Gastrocnemius medialis (tissue), 4 donors: ENCODE measurements around the gene SEPTIN11. TPM values are rescaled to one million over a fixed set of nuclear protein-coding genes. Genes with fewer than 3 reads are reported as not detected.
A peak's percentile ranks its signal among the peaks of the same experiment; 100 is the strongest.

Experiments
- ATAC-seq, 2 donors: fragments of 150-250 bp; one replicate each; pipeline ENCODE4 v1.9.1; 2016
- DNase-seq, 2 donors: peaks; one replicate each; pipeline ENCODE4 v3.0.0-alpha.2; 2019
- H3K27ac ChIP-seq, 4 donors: fragments of 200-600 bp; sonication (generic); 1 replicate in 1 of 4; 2 replicates in 3 of 4; pipeline ENCODE4 v1.5.1; 2016 to 2018; ENCODE audit warnings: mild to moderate bottlenecking in 2 of 4, moderate library complexity in 1 of 4
- H3K27me3 ChIP-seq, 3 donors: fragments of 200-600 bp; sonication (generic) in 2 of 3; 1 replicate in 1 of 3; 2 replicates in 2 of 3; pipeline versions ENCODE4 v1.5.1 to v1.6.0; 2016 to 2019; ENCODE audit warnings: mild to moderate bottlenecking in 1 of 3, moderate library complexity in 1 of 3
- H3K36me3 ChIP-seq, 2 donors: fragments of 200-600 bp; sonication (generic) in 1 of 2; one replicate each; pipeline ENCODE4 v1.5.1; 2017 to 2018
- H3K4me1 ChIP-seq, 2 donors: fragments of 200-600 bp; sonication (generic) in 1 of 2; one replicate each; pipeline ENCODE4 v1.5.1; 2016 to 2017; ENCODE audit warnings: mild to moderate bottlenecking in 2 of 2
- H3K4me3 ChIP-seq, 4 donors: fragments of 200-600 bp; sonication (generic) in 3 of 4; 1 replicate in 1 of 4; 2 replicates in 3 of 4; pipeline ENCODE4 v1.5.1; 2016 to 2019; ENCODE audit warnings: mild to moderate bottlenecking in 2 of 4
- H3K9me3 ChIP-seq, 3 donors: fragments of 200-600 bp; sonication (generic) in 2 of 3; 1 replicate in 1 of 3; 2 replicates in 2 of 3; pipeline ENCODE4 v1.5.1; 2016 to 2019
- POLR2A ChIP-seq, 2 donors: fragments of 450-650 bp; IDR thresholded peaks; one replicate each; pipeline ENCODE4 v1.6.1; 2017; ENCODE audit warnings: antibody characterized with exemption in 2 of 2, mild to moderate bottlenecking in 2 of 2, moderate library complexity in 2 of 2
- in situ Hi-C, 4 donors: fragments of 200-750 bp; cut with MboI; loops; one replicate each; pipeline versions ENCODE4 v1.15.0 to v1.8.0; 2017; ENCODE audit warnings: low sequenced_read_pairs in 4 of 4
- intact Hi-C: fragments of 100-400 bp; cut with DNase I; formaldehyde crosslinking; loops from one replicate; pipeline ENCODE4 v1.15.1; 2023; ENCODE audit warnings: low total_unique reads
- total RNA-seq, 4 donors: library from RNA; depleted of rRNA; stranded (reverse); fragments of >200 nt; gene quantifications; one replicate each; pipeline versions ENCODE4 v1.1.0 to v1.2.3, GENCODE V29; 2016
- TF ChIP-seq, protein P1 (sequence below), 5 experiments: fragments of 450-650 bp in 3 of 5; fragments of 200-600 bp in 2 of 5; sonication (generic) in 2 of 5; IDR thresholded peaks in 4 of 5; conservative IDR thresholded peaks in 1 of 5; 1 replicate in 4 of 5; 2 replicates in 1 of 5; pipeline ENCODE4 v1.5.1; 2016 to 2019; ENCODE audit warnings: antibody characterized with exemption in 5 of 5, mild to moderate bottlenecking in 3 of 5, moderate library complexity in 3 of 5

The SEPTIN11 gene
- total RNA-seq, 4 donors from 2014 or later, result 11.3 to 104 (median 47.9) TPM

DNA sequence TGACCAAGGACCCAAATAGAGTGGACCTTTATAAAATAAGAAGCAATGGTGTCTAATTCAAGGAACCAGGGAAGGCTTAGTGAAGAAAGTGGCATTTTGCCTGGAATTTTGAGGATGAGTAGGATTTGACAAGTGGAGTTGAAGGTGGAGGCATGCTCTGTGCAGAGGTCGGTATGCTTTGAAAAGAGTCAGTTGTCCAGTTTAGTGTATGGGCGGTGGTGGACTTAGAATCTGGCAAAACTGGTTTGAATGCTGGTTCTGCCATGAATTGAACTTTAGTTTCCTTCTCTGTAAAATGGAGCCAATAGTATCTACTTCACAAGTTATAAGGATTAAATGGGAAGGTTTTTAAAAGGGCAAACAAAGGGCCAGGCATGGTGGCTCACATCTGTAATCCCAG is 29.7 kb downstream of the SEPTIN11 start:
- in situ Hi-C loops (no loop called here), intact Hi-C loops (no loop called here)
- H3K27ac ChIP-seq, result no peak overlapping the region
- DNase-seq (no peak), ATAC-seq (no peak)
- H3K36me3 ChIP-seq, result no peaks in the 10 kb centered on the region
- H3K27me3 ChIP-seq, result no peaks in the 10 kb centered on the region
- peaks cover 19 to 21% of the 10 kb centered on the region in 2 donors for H3K4me1 ChIP-seq
- no peaks in the 10 kb centered on the region for H3K9me3 ChIP-seq
- no peak overlapping the region for H3K4me3 ChIP-seq
- TF ChIP-seq POLR2A (IDR thresholded peaks at IDR 0.05), result no peak
- TF ChIP-seq, protein P1, sequence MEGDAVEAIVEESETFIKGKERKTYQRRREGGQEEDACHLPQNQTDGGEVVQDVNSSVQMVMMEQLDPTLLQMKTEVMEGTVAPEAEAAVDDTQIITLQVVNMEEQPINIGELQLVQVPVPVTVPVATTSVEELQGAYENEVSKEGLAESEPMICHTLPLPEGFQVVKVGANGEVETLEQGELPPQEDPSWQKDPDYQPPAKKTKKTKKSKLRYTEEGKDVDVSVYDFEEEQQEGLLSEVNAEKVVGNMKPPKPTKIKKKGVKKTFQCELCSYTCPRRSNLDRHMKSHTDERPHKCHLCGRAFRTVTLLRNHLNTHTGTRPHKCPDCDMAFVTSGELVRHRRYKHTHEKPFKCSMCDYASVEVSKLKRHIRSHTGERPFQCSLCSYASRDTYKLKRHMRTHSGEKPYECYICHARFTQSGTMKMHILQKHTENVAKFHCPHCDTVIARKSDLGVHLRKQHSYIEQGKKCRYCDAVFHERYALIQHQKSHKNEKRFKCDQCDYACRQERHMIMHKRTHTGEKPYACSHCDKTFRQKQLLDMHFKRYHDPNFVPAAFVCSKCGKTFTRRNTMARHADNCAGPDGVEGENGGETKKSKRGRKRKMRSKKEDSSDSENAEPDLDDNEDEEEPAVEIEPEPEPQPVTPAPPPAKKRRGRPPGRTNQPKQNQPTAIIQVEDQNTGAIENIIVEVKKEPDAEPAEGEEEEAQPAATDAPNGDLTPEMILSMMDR (IDR thresholded peaks at IDR 0.05 in 4 of 5, conservative IDR thresholded peaks at IDR 0.05 in 1 of 5), result no peak

DNA sequence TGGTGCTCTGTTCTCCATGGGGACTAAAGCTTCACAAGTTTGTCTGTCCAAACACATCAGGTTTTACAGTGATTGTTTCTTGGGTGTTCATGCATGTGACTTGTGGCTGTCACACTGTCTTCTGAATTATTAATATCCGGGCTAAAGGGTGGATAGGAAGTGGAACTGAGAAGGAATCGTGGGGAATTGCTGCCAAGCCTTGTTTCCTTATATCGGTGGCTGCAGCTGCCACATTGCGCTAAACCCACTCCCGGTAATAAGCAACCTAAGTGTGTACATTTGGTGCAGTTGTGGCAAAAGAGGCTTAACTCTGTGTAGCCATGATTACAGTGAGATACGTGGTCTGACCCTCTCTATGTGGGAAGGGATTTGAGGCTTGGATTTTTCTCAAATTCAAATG is 30.7 kb downstream of the SEPTIN11 start:
- TF ChIP-seq POLR2A (IDR thresholded peaks at IDR 0.05), result no peak
- H3K4me3 ChIP-seq, result no peak overlapping the region
- H3K27me3 ChIP-seq, result no peaks in the 10 kb centered on the region
- no peak for DNase-seq
- no peak for ATAC-seq
- intact Hi-C loops (no loop called here), in situ Hi-C loops (no loop called here)
- no peak overlapping the region for H3K27ac ChIP-seq
- H3K9me3 ChIP-seq, result no peaks in the 10 kb centered on the region
- no peaks in the 10 kb centered on the region for H3K36me3 ChIP-seq
- peaks cover 21 to 27% of the 10 kb centered on the region in 2 donors for H3K4me1 ChIP-seq

DNA sequence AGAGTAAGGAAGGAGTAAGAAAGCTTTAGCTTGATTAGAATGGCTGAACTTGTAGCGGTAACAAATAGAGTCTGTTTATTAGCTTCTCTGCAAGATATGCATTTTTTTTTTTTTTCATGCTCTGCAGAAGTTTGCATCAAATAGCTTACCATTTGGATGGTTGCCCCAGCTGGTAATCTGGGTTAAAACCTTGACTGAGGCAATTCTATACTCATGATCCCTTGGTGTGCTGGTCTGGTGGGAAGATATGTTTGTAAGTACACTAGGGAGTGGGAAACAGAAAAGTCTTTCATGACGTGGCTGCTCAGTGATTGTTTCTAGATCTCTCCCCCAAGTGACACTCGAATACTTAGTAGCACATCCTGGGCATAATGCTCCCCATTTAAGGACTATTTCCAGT is 32.1 kb downstream of the SEPTIN11 start:
- no peak overlapping the region for H3K27ac ChIP-seq
- ATAC-seq, result no peak
- H3K9me3 ChIP-seq, result no peaks in the 10 kb centered on the region
- in situ Hi-C loops (no loop called here), intact Hi-C loops (no loop called here)
- DNase-seq, result no peak
- no peak overlapping the region for H3K4me3 ChIP-seq
- peaks cover 31 to 33% of the 10 kb centered on the region in 2 donors for H3K4me1 ChIP-seq
- no peaks in the 10 kb centered on the region for H3K27me3 ChIP-seq
- TF ChIP-seq, protein P1 (IDR thresholded peaks at IDR 0.05 in 4 of 5, conservative IDR thresholded peaks at IDR 0.05 in 1 of 5), result no peak
- TF ChIP-seq POLR2A (IDR thresholded peaks at IDR 0.05), result no peak
- H3K36me3 ChIP-seq, result no peaks in the 10 kb centered on the region

DNA sequence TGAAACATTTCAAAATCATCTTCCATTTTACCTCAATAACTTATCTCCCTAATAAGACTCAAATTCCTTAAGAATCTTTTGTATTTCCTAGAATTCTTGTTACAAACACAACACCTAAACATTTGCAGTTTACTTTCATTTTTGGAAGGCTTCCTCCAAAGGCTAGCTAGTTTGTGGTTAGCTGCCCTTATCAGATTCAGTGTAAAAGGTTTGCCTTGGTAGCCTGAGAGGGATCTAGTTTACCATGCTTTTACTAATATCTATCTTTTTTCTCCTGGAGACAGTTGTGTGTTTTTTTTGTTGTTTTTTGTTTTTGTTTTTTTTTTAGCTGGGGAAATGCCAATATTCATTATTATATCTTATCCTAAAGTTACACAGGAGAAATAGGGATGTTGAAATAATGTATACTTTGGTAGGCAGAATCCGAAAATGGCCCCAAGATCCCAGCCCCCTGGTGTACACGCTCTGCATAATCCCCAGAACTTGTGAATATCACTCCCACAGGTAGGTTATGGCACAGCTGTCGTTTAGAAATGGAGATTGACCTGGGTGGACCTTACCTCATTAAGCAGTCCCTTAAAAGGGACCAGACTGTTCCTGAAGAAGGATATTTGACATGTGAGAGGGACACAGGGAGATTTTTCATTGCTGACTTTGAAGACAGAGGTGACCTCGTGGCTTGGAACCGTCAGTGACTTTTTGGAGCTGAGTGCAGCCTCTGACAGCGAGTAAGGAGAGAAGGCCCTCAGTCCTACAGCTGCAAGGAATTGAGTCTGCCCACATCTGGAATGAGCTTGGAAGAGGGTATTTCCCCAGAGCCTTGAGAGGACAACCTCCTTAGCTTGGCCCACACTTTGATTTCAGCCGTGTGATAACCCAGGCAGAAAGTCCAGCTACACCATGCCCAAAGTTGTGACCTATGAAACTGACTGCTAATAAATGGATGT is 33.4 kb downstream of the SEPTIN11 start:
- ATAC-seq, result peak in 1 of 2 donors; percentile 27
- in situ Hi-C loops (no loop called here), intact Hi-C loops (no loop called here)
- Histone ChIP-seq H3K4me3 (peak overlapping the region in 1 of 4 donors; percentile 11), H3K4me1 (peaks cover 31 to 37% of the 10 kb centered on the region in 2 donors), H3K27me3 (no peaks in the 10 kb centered on the region), H3K9me3 (no peaks in the 10 kb centered on the region), H3K36me3 (no peaks in the 10 kb centered on the region), H3K27ac (peak overlapping the region in 3 of 4 donors; percentile 44 to 71 (median 67))
- TF ChIP-seq, protein P1 (IDR thresholded peaks at IDR 0.05 in 4 of 5, conservative IDR thresholded peaks at IDR 0.05 in 1 of 5), result no peak
- no peak for TF ChIP-seq POLR2A (IDR thresholded peaks at IDR 0.05)
- no peak for DNase-seq

DNA sequence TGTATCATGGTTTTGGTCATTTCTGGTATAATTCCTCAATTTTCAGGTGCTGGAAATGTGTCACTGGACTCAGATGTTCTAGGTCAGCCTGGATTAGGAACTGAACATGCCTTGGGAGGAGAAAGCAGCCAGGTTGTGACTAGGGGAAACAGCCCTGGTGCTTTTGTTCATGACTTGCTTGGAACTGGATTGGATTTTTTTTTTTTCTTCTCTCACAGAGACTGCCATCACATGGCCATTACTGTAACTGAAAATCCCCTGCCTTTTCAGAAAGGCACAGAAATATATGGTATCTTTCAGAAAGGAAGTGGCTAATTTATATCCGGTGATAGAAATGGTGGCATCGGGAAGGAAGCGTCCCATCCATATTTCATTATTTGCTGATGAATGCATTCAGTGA is 34.6 kb downstream of the SEPTIN11 start:
- no peaks in the 10 kb centered on the region for H3K27me3 ChIP-seq
- H3K36me3 ChIP-seq, result no peaks in the 10 kb centered on the region
- no peak overlapping the region for H3K4me3 ChIP-seq
- TF ChIP-seq, protein P1 (IDR thresholded peaks at IDR 0.05 in 4 of 5, conservative IDR thresholded peaks at IDR 0.05 in 1 of 5), result no peak
- no peak for TF ChIP-seq POLR2A (IDR thresholded peaks at IDR 0.05)
- intact Hi-C loops, result loop anchor here (2.0 kb wide), 1 partner anchor 35 kb away; the partner anchor contains the start of gene SEPTIN11
- no peaks in the 10 kb centered on the region for H3K9me3 ChIP-seq
- H3K27ac ChIP-seq, result peak overlapping the region; percentile 54 to 71 (median 62)
- DNase-seq, result no peak
- peaks cover 26 to 37% of the 10 kb centered on the region in 2 donors for H3K4me1 ChIP-seq
- ATAC-seq, result peak; percentile 15 to 27
- in situ Hi-C loops, result no loop called here
